GM19351 (cell line): ENCODE measurements around the gene NR4A2.

Source experiments
- ATAC-seq: cut with Tn5 transposase; IDR thresholded peaks from one replicate; pipeline ENCODE4 v1.9.1; 2021; ENCODE audit warnings: mild to moderate bottlenecking, moderate library complexity; ENCODE audit not compliant: unreplicated experiment

Gene NR4A2

DNA sequence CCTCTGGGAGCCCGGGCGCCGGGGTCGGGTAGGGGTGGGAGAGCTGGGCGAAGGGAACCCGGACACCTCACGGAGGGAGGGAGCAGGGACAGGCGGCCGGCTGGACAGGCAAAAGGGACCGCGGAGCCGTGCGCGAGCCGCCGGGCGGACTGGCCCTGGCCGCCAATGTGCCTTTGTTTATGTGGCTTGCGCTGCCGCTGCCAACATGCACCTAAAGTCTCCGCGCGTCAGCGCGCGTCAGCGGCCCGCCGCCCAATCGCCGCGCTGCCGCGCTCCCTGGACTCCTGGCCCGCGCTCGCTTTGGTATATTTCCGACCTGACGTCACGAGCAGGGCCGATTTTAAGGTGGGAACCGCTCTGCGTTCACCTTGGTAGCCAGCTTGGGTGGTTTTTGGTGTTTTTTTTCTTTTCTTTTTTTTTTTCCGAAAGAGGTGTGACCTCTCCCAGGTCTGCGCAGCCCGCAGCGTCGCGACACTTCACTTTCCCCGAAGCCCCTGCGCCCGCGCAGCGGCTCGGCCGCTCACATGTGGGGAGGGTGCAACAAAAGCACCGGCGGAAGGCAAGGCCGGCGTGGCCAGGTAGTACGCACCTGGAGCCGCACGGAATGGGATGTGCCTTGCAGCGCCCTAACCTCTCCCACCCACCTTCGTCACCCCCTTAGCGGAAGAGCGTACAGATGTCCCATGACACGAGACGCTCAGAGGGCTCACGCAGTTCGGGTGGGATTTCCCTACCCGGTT lies at the start of gene NR4A2:
Gene NR4A2, minus strand, starts transcription at position 188 of the 740 bp plus-strand sequence. CDS start 2,535 bp downstream, outside the sequence.
- peak; percentile 73 for ATAC-seq

- ATAC-seq, result peak; percentile 86
Measured at GRCh38 chr2:156380117-156380645, 47.7 kb upstream of the NR4A2 start.

DNA sequence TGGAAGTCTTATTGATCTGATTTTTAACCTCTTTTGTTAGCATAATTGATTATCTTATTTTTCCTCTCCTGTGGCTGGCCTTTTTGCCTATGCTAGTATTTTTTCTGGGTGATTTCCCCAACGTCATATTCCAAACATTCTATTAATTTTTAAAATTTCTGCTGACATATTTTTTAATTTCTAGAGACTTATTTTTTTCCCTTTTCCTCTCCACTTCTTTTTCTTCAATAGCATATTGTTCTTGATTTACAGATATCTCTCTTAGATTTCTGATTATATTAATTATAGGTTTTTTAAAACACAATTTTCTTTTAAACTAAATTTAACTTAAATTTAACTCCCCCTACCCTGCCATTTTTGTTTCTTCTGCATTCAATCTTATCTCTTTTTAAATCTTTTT lies 47.2 kb upstream of the NR4A2 start:
- no peak for ATAC-seq

DNA sequence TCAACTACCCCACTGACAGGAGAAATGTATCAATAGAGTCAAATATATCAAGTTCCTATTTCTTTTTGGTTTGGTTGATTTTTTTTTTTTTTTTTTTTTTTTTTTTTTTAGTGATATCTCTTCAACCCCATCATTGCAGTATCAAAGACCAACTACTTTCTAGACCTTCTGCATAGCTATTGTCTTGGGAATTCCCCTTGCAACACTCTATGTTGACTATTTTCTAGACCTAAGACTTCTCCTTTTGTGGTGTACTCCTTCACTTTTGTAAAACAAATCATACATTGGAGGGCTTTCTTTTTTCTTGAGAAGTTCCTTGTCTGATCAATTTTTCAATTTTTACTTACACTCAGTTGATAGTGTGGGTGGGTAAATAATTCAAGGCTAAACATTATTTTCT lies 46.5 kb upstream of the NR4A2 start:
- peak; percentile 55 for ATAC-seq

GRCh38 chr2:156366753-156367152 lies 34.2 kb upstream of the NR4A2 start:
- ATAC-seq, result no peak

- ATAC-seq, result no peak
Measured at GRCh38 chr2:156363141-156363540, 30.6 kb upstream of the NR4A2 start.

- ATAC-seq, result no peak
Measured at GRCh38 chr2:156356014-156356754, 23.7 kb upstream of the NR4A2 start.

- no peak for ATAC-seq
Measured at GRCh38 chr2:156352911-156353310, 20.4 kb upstream of the NR4A2 start.

DNA sequence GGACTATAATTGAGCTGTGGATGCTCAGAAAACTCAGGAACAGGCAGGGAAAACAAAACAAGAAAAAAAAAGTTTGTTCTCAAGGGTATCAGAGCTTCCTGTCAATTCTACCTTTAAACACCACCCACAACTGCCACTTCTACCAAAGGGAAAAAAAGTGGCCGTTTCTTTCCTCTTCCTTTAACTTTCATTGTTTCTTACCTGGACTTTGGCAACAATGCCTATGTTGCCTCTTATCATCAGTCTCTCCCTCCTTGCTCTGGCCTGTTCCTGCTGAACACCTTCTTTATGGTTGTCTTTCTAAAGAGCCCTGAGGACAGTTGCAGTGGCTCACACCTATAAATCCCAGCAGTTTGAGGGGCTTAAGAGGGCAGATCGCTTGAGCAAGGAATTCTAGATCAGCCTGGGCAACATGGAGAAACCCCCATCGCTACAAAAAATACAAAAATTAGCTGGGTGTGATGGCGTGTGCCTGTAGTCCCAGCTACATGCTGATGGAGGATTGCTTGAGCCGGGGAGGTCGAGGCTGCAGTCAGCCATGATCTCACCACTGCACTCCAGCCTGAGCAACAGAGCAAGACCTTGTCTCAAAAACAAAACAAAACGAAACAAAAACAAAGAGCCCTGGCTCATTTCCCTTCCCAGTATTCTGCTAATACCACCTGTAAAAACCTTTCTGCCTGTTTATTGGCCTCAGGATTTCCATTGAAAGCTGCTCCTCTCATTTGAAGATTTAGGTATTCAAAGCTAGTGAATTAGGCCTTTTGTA lies 18.0 kb upstream of the NR4A2 start:
- no peak for ATAC-seq

- no peak for ATAC-seq
Measured at GRCh38 chr2:156349605-156350004, 17.1 kb upstream of the NR4A2 start.

GRCh38 chr2:156349161-156349560 lies 16.6 kb upstream of the NR4A2 start:
- ATAC-seq, result no peak

GRCh38 chr2:156347431-156347830 lies 14.9 kb upstream of the NR4A2 start:
- ATAC-seq, result no peak

DNA sequence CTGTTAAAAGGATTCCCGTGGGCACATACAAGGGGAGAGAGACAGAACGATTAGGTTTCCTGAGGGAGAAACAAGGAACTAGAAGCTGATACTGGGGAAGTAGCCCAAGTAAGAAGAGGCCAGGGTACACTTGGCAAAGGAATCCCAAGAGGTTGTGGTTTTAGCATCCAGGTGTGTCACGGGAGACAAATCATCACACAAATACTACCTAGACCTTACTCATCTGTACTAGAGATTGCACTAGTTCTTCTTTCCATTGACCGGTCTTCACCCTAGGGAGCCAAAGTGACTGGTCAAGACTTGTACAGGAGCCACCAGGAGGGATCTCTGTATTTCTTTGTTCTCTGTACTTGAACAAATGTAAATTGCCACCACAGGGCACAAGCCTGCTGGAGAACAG lies 14.2 kb upstream of the NR4A2 start:
- ATAC-seq, result no peak

- no peak for ATAC-seq
Measured at GRCh38 chr2:156345582-156345981, 13.1 kb upstream of the NR4A2 start.

- ATAC-seq, result no peak
Measured at GRCh38 chr2:156343940-156344301, 11.4 kb upstream of the NR4A2 start.

DNA sequence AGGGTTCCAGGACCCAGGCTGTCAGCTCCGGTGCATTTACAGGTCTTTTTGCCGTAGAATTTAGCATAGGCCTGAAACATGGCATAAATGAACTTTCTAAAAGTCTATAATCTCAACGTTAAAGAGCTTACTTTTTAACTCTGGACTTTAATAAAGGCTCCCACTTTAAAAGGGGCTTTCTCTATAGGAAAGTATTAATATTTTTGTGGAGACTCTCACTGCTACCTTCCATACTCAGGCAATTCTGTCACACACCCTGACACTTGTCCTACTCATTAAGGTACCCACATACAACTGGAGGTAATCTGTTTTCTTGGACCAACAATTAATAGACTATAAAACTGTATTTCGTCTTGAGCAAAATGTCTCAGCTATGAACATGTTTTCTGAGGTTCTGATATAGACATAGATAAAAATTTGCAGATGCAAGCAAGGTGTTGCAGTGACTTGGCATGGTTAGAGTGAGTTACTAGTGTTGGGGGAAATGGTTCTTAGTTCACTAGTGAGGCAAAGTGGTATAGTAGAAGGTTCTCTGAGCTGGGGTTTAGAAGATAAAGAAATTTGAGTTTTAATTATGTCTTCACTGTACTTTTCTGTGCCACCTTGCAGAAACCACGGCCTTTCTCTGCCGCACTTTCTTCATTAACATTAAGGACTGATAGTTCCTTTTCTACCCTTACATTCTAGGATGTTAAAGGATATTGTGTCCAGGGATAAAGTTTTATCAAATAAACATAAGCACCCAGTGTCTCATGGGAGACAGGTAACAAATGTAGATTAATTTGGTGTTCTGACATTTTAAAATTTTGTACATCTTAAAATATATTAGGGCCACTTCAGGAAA lies 10.8 kb upstream of the NR4A2 start:
- ATAC-seq, result no peak

DNA sequence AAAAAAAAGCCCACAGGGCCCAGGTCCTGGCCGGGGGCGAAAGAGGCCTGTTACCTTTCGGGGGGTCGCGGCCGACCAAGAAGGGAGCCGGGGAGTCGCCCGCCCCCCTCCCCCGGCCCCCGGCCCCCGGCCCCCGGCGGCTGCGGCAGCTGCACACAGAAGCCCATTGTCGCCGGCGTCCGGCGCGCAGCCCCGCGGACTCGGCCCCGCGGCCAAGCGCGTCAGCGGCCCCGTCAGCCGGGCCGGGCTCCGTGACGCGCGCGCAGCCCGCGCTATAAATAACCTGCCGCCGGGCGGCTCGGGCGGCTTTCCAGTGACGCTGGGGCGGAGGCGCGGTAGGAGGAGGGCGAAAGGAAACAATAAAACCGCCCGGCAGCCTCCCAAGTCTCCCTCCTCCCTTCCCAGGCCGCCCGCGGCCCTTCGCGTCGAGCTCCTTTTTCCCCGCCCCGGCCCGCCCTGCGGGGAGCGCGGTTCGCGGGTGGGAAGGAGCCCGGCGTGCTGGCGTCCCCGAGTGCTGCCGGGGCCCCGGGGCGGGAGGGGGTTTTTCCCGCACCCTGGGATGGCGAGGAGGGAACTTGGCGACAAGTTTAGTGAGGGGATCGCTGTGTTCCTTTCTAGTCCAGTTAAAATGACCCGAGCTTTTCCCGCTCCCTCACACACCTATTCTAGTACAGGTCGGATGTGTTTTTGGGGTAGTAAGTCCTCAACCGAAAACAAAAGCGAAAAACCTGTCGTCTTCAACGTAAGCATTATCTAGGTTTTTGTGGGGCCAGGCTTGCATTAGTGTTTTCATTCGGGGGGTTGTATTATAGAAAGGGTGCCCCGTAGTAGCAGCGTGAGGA lies 10.0 kb upstream of the NR4A2 start:
- peak; percentile 50 for ATAC-seq

DNA sequence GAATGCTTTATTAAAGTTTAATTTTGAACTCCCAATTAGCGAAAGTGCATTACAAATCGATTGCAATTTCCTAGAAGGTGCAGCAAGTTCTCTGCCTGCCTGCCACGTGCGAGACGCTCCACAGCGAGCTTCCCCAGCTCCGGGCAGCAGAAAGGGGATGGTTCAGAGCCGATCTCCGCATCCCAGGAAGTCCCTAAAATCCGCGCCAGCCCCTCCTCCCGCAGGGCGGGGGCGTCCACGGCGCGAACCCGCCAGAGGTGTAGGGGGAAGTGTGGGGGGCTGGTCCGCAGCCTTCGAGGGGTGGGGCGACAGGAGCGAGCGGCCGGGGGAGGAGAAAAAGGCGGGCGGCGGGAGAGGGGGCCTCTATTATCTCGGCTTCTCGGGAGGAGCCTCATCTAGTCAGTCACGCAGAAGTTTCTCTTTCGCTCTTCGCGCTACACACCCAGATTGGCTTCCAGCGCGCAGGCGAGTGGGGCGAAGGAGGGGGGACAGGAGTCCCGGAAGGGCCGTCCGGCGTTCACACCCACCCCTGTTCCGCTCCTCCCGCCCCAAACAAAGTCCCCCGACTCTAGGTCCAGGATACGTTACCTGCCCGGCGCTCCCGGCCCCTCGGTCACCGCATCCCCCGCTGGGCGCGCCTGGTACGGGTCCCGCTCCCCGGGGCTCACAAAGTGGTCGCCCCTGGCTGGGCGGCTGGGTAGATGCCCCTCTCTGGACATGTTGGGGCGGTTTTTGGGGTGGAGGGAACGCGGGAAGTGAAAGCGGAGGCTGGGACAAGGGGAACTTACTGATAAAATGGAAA lies 9.1 kb upstream of the NR4A2 start:
- ATAC-seq, result peak; percentile 80
